BE2C (cell line): Measurements from ENCODE around the gene ADGRL3.

ENCODE experiments used
- DNase-seq: peaks from one replicate; pipeline ENCODE4 v3.0.0-alpha.2; 2020
- H3K27me3 ChIP-seq: fragments of 250-450 bp; sonication (Bioruptor Pico); 2 replicates; pipeline ENCODE4 v1.5.1; 2020; ENCODE audit warnings: mild to moderate bottlenecking
- H3K36me3 ChIP-seq: fragments of 250-450 bp; sonication (Bioruptor Pico); 2 replicates; pipeline ENCODE4 v1.5.1; 2020; ENCODE audit warnings: mild to moderate bottlenecking
- H3K4me1 ChIP-seq: fragments of 250-450 bp; sonication (Bioruptor Pico); 2 replicates; pipeline ENCODE4 v1.5.1; 2020
- H3K4me3 ChIP-seq: 2 replicates; pipeline ENCODE4 v1.5.1; 2011; ENCODE audit warnings: low read depth, low read length
- H3K9me3 ChIP-seq: fragments of 250-450 bp; sonication (Bioruptor Pico); 2 replicates; pipeline ENCODE4 v1.5.1; 2020
- CTCF ChIP-seq: IDR thresholded peaks from 2 replicates; pipeline ENCODE4 v1.5.1; 2012; ENCODE audit warnings: mild to moderate bottlenecking, low read depth, low read length

ADGRL3 gene

GRCh38 chr4:61520681-61521160, 320.6 kb downstream of the ADGRL3 start:
- no peaks in the 10 kb centered on the region for H3K9me3 ChIP-seq
- H3K27me3 ChIP-seq = no peaks in the 10 kb centered on the region
- no peak for TF ChIP-seq CTCF
- H3K36me3 ChIP-seq = no peaks in the 10 kb centered on the region
- no peak for DNase-seq
- H3K4me1 ChIP-seq = no peaks in the 10 kb centered on the region
- no peak overlapping the region for H3K4me3 ChIP-seq

GRCh38 chr4:61521451-61521850, 321.3 kb downstream of the ADGRL3 start:
- no peak overlapping the region for H3K4me3 ChIP-seq
- no peak for DNase-seq
- no peak for TF ChIP-seq CTCF

GRCh38 chr4:61522312-61522711, 322.2 kb downstream of the ADGRL3 start:
- TF ChIP-seq CTCF = no peak
- no peak for DNase-seq
- Histone ChIP-seq H3K4me3 (no peak overlapping the region), H3K27me3 (no peaks in the 10 kb centered on the region), H3K4me1 (no peaks in the 10 kb centered on the region), H3K36me3 (no peaks in the 10 kb centered on the region), H3K9me3 (no peaks in the 10 kb centered on the region)

More at GRCh38 chr4:61521451-61521850, 321.3 kb downstream of the ADGRL3 start:
- Histone ChIP-seq H3K27me3 (no peaks in the 10 kb centered on the region), H3K9me3 (no peaks in the 10 kb centered on the region), H3K4me1 (no peaks in the 10 kb centered on the region), H3K36me3 (no peaks in the 10 kb centered on the region)

- H3K27me3 ChIP-seq = no peaks in the 10 kb centered on the region
- H3K9me3 ChIP-seq = no peaks in the 10 kb centered on the region
- no peak for DNase-seq
- H3K4me1 ChIP-seq = no peaks in the 10 kb centered on the region
- no peaks in the 10 kb centered on the region for H3K36me3 ChIP-seq
- no peak for TF ChIP-seq CTCF
- H3K4me3 ChIP-seq = no peak overlapping the region
Observed at GRCh38 chr4:61527888-61528287, 327.8 kb downstream of the ADGRL3 start.

- H3K9me3 ChIP-seq = no peaks in the 10 kb centered on the region
- no peaks in the 10 kb centered on the region for H3K4me1 ChIP-seq
- no peak for TF ChIP-seq CTCF
- no peaks in the 10 kb centered on the region for H3K36me3 ChIP-seq
- no peak for DNase-seq
- no peaks in the 10 kb centered on the region for H3K27me3 ChIP-seq
- H3K4me3 ChIP-seq = no peak overlapping the region
Observed at GRCh38 chr4:61528595-61528994, 328.5 kb downstream of the ADGRL3 start.

GRCh38 chr4:61531188-61531587, 331.1 kb downstream of the ADGRL3 start:
- no peaks in the 10 kb centered on the region for H3K36me3 ChIP-seq
- no peak overlapping the region for H3K4me3 ChIP-seq
- DNase-seq = no peak
- no peaks in the 10 kb centered on the region for H3K9me3 ChIP-seq
- no peak for TF ChIP-seq CTCF
- H3K4me1 ChIP-seq = no peaks in the 10 kb centered on the region
- H3K27me3 ChIP-seq = no peaks in the 10 kb centered on the region
